GM18499 (cell line): ENCODE measurements around the gene ZBTB20.

Experiments used
- ATAC-seq: cut with Tn5 transposase; IDR thresholded peaks from one replicate; pipeline ENCODE4 v1.9.1; 2021; ENCODE audit warnings: moderate number of reproducible peaks; ENCODE audit not compliant: insufficient read depth, unreplicated experiment

The ZBTB20 gene

GRCh38 chr3:114879059-114880031, 267.7 kb downstream of the ZBTB20 start:
- peak; percentile 73 for ATAC-seq

GRCh38 chr3:114878114-114878839, 268.8 kb downstream of the ZBTB20 start:
- no peak for ATAC-seq

GRCh38 chr3:114877378-114878113, 269.5 kb downstream of the ZBTB20 start:
- no peak for ATAC-seq

GRCh38 chr3:114874522-114874971, 272.5 kb downstream of the ZBTB20 start:
- no peak for ATAC-seq

- ATAC-seq = no peak
Observed at GRCh38 chr3:114873591-114873990, 273.5 kb downstream of the ZBTB20 start.

GRCh38 chr3:114872588-114872987, 274.5 kb downstream of the ZBTB20 start:
- no peak for ATAC-seq

- ATAC-seq = no peak
Observed at GRCh38 chr3:114872050-114872449, 275.0 kb downstream of the ZBTB20 start.

GRCh38 chr3:114867835-114868503, 279.1 kb downstream of the ZBTB20 start:
- ATAC-seq = no peak

GRCh38 chr3:114867359-114867758, 279.7 kb downstream of the ZBTB20 start:
- no peak for ATAC-seq

- ATAC-seq = no peak
Observed at GRCh38 chr3:114866430-114866829, 280.7 kb downstream of the ZBTB20 start.

- ATAC-seq = no peak
Observed at GRCh38 chr3:114864970-114865369, 282.1 kb downstream of the ZBTB20 start.

- no peak for ATAC-seq
Observed at GRCh38 chr3:114863848-114864247, 283.2 kb downstream of the ZBTB20 start.

GRCh38 chr3:114861666-114862065, 285.4 kb downstream of the ZBTB20 start:
- no peak for ATAC-seq

GRCh38 chr3:114860531-114860930, 286.6 kb downstream of the ZBTB20 start:
- ATAC-seq = no peak

- no peak for ATAC-seq
Observed at GRCh38 chr3:114858329-114858728, 288.8 kb downstream of the ZBTB20 start.

- ATAC-seq = no peak
Observed at GRCh38 chr3:114857299-114857701, 289.8 kb downstream of the ZBTB20 start.

GRCh38 chr3:114856835-114857234, 290.3 kb downstream of the ZBTB20 start:
- ATAC-seq = no peak

GRCh38 chr3:114855839-114856238, 291.2 kb downstream of the ZBTB20 start:
- ATAC-seq = no peak

- no peak for ATAC-seq
Observed at GRCh38 chr3:114852966-114853365, 294.1 kb downstream of the ZBTB20 start.

- no peak for ATAC-seq
Observed at GRCh38 chr3:114850898-114851297, 296.2 kb downstream of the ZBTB20 start.
